NCI-H2227 (cell line): ENCODE results near the gene ZNF749.
"Not testable (repeated sequence)": the region's sequence is repeated elsewhere in the genome, so short reads cannot be mapped to it uniquely, and the experiment has no call there.

Experiments
- DNase-seq: peaks from one replicate; lab custom pipeline; 2025; ENCODE audit not compliant: unreplicated experiment; lab: John Stamatoyannopoulos, UW

The ZNF749 gene

DNA sequence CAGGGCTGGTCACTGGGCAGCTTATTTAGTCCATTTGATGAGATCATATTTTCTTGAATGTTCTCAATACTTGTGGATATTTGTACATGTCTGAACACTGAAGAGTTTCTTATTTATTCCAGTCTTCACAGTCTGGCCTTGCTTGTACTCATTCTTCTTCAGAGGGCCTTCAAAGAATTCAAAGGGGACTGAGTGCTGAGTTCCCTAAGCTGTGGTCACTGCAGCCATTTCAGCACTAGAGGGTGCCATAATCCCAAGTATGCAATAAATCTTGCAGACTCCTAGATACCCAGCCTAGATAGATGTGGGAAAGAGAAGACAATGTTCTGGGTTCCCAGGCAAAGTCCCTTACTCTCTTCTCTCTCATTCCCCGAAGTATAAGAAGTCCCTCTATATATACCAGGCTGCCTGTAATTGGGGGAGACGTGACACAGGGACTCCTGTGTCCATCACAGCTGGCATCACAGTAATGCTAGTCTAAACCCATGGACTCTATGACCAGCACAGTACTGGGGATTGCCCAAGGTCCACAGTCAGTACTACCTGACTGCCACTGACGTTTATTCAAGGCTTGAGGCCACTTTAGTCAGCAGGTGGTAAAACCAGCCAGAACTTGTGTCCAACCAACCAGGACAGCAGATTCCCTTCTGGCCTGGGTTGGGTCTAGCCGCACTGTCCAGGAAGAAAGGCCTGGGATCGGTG, 30.7 kb downstream of the ZNF749 start:
- no peak for DNase-seq

DNA sequence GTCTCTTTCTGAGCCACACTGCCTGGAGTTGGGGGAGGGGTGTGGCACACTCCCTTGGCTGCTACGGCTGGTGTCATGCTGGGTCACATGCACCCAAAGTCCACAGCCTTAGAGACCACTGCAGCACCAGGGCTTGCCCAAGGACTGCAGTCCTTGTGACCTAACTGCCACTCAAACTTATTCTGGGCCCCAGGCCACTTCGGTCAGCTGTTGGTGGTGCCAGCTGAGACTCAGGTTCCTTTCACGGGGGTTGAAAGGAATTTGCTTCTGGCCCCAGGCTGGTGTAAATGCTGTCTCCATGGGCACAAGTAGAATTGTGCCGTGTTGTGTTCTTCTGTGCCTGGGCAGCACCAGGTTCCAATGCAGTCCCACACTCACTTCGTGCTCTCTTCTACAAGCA, 31.4 kb downstream of the ZNF749 start:
- no peak for DNase-seq

DNA sequence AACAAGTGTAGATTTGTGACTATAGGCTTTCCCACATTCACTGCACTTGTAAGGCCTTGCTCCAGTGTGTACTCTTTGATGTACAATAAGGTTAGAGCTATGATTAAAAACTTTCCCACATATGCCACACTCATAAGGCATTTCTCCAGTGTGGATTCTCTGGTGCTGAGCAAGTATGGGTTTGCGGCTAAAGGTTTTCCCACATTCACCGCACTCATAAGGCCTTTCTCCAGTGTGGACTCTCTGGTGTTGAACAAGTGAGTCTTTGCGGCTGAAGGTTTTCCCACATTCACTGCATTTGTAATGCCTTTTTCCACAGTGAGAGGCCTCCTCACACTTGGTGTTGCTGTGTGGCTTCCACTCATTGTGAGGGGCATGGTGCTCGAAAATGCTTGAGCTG, 38.5 kb downstream of the ZNF749 start:
- DNase-seq = peak; percentile 25

DNA sequence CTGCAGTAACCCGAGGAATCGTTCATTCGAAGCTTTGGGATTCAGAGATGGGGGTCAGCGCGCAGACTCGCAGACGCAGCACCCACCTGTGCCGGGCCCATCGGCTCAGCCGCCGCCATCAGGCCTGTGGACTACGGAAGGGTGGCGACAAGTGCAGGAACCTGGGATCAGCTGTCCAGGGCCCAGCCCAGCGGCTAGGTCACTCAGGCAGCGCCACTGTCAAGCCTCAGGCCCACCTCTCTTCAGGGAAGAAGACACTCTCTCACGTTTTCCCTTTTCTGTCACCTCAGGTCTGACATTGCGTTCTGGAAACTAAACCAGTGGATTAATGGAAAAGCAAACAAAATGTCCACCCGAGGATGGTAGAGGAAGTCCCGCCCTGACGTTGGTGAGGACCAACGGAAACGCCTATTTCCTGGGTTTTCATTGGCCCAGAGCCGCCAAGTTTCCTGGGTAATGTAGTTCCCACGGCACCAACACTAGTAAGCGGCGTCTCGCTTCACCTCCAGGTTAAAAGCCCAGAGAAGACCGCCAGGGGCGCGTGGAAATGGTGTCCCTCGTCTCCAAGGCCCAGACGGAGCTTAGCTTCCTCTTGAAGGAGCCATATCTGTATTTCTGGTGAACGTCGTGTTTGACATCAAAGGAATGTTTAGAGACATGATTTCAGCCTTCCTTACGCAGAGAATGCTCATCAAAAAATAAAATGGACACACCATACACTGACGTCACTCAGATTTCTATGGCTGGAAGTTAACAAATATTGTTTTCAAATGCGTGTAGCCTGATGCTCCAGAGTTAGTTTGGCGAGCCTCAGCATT, 42.3 kb downstream of the ZNF749 start, which contains the start of gene ZNF772:
Gene ZNF772, minus strand, starts transcription at position 376 of the 818 bp plus-strand sequence. Its CDS starts 257 bp downstream, at position 119.
- peak; percentile 98 for DNase-seq

DNA sequence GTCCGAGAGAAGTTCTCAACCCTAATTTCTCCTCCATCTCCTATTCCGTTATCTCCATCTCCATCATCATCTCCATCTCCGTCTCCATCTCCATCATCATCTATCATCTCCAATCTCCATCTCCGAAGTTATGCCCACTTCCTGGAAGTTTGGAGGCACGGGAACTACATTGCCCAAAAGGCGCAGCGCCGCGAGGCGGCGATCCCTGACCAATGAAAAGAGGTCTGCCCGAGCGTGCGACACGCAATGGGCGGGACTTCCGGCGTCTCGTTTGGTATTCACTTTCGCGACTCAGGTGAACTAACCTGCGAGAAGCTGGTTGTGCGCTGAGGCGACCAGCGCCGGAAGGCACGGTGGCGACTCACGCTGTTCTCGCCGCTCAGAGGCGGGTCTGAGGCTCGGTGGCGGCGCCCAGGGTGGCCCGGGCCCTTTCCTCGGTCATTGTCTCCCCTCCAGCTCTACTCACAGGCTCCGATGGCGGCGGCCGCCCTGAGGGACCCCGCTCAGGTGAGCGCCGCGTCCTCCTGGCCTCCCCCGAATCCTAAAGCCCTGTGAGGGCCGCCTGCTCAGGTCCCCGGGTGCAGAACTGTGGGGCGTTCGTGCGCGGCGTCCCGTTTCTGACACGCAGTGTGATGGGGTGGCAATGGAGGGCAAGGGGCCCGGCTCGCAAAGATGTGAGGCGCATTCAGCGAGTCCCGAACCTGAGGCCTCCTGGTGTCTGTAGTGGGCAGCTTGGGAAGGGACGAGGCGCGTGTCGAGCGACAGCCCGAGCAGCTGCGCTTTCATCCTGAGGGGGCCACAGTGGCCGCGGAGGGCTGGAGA, 52.6 kb downstream of the ZNF749 start, which contains the start of gene ZNF419:
Gene ZNF419, plus strand, starts transcription at position 274 of the 822 bp plus-strand sequence. Its CDS starts 201 bp downstream, at position 475.
- peak; percentile 98 for DNase-seq

DNA sequence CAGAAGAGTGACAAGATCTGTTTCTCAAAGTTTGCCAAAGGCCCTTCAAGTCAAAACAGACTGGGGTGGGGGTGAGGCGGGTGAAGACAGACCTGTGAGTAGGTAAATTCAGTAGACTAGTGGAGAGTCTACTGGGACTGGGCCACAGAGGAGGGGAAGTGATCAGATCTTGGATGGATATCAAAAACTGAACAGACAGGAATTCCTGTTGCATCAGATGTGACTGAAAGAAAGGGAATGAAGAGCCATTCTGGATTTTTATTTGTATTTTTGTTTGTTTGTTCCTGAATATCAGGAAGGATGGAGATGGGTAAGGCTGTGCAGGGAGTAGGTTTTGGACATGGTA, 53.1 kb downstream of the ZNF749 start:
- not testable (repeated sequence) for DNase-seq
